Measurements from ENCODE around the gene IER2.

The IER2 gene

GRCh38 chr19:13117772-13118423, 32.3 kb upstream of the IER2 start, which contains the start of gene NACC1:
NACC1 (plus strand) TSS chr19:13118264; CDS start chr19:13135208, 16,944 bp downstream.
- peak; percentile 70 for DNase-seq

GRCh38 chr19:13118424-13119193, 31.6 kb upstream of the IER2 start:
- peak; percentile 51 for DNase-seq

GRCh38 chr19:13119627-13120026, 30.6 kb upstream of the IER2 start:
- DNase-seq = no peak

GRCh38 chr19:13120031-13120430, 30.2 kb upstream of the IER2 start:
- DNase-seq = no peak

GRCh38 chr19:13120817-13121216, 29.4 kb upstream of the IER2 start:
- no peak for DNase-seq

- DNase-seq = no peak
These were observed 28.5 kb upstream of the IER2 start for GRCh38 chr19:13121551-13122274.

- no peak for DNase-seq
These were observed 27.8 kb upstream of the IER2 start for GRCh38 chr19:13122275-13122878.

- no peak for DNase-seq
These were observed 26.9 kb upstream of the IER2 start for GRCh38 chr19:13122980-13123957.

GRCh38 chr19:13127051-13127450, 23.2 kb upstream of the IER2 start:
- no peak for DNase-seq

GRCh38 chr19:13127811-13128575, 22.2 kb upstream of the IER2 start:
- no peak for DNase-seq

GRCh38 chr19:13128583-13128982, 21.6 kb upstream of the IER2 start:
- DNase-seq = no peak

GRCh38 chr19:13129384-13129783, 20.8 kb upstream of the IER2 start:
- no peak for DNase-seq

- no peak for DNase-seq
These were observed 19.2 kb upstream of the IER2 start for GRCh38 chr19:13130886-13131490.

- DNase-seq = no peak
These were observed 17.6 kb upstream of the IER2 start for GRCh38 chr19:13132471-13133180.

- DNase-seq = no peak
These were observed 16.9 kb upstream of the IER2 start for GRCh38 chr19:13133241-13133870.

- DNase-seq = no peak
These were observed 15.6 kb upstream of the IER2 start for GRCh38 chr19:13134626-13135025.

GRCh38 chr19:13135068-13136062, 14.8 kb upstream of the IER2 start:
- DNase-seq = no peak

- no peak for DNase-seq
These were observed 12.9 kb upstream of the IER2 start for GRCh38 chr19:13137290-13137794.

Measured in right kidney (tissue), 1 donor.